ENCODE measurements around the gene ARHGAP28. TPM values are rescaled to one million over a fixed set of nuclear protein-coding genes. Genes with fewer than 3 reads are reported as not detected.

The ARHGAP28 gene
- polyA plus RNA-seq, 3 donors: not detected

GRCh38 chr18:6850396-6850795 lies 120.9 kb downstream of the ARHGAP28 start:
- H3K4me3 Mint-ChIP-seq: no peak overlapping the region
- H3K4me2 ChIP-seq (replicated peaks; ENCODE audit: extremely low read depth, low read length, poor library complexity, severe bottlenecking): no peak overlapping the region
- peaks cover 3 to 26% (median 18%) of the 10 kb centered on the region in 7 donors for H3K9me3 Mint-ChIP-seq
- 100% methylated on average over 1 of the region's 1 CpG for WGBS (ENCODE audit: insufficient coverage)
- no peaks in the 10 kb centered on the region for H3K36me3 Mint-ChIP-seq
- no peak overlapping the region for H3K4me3 ChIP-seq (replicated peaks in 1 of 3; ENCODE audit: low read depth in 2 of 3, low read length in 3 of 3)
- intact Hi-C loops (cut with micrococcal nuclease): no loop called here
- TF ChIP-seq CTCF (IDR thresholded peaks at IDR 0.05): no peak
- no peaks in the 10 kb centered on the region for H3K36me3 ChIP-seq (replicated peaks in 1 of 2; ENCODE audit: control insufficient read depth in 1 of 2, insufficient read depth in 2 of 2, low read length in 2 of 2)
- no peak overlapping the region for H2AFZ ChIP-seq (ENCODE audit: insufficient read depth, low read depth, low read length, poor library complexity, severe bottlenecking)
- no peaks in the 10 kb centered on the region for H3K4me1 Mint-ChIP-seq
- H3K27ac Mint-ChIP-seq: no peak overlapping the region
- H3K9me3 ChIP-seq (replicated peaks in 1 of 2; ENCODE audit: control insufficient read depth in 1 of 2, insufficient read depth in 1 of 2, low read length in 2 of 2): peaks cover 8 to 17% of the 10 kb centered on the region in 2 donors
- no peaks in the 10 kb centered on the region for H4K20me1 ChIP-seq (ENCODE audit: insufficient read depth, low read length)
- peaks cover 0 to 3% (median 0%) of the 10 kb centered on the region in 3 donors for H3K27me3 Mint-ChIP-seq (ENCODE audit: low read depth in 3 of 3)
- H3K4me1 ChIP-seq (ENCODE audit: control insufficient read depth in 1 of 2, insufficient read depth in 2 of 2, low read length in 2 of 2): no peaks in the 10 kb centered on the region
- no peaks in the 10 kb centered on the region for H3K79me2 ChIP-seq (ENCODE audit: insufficient read depth, low read length)
- no peak overlapping the region for H3K27ac ChIP-seq (ENCODE audit: low read depth in 1 of 2, low read length in 2 of 2)
- H3K27me3 ChIP-seq (ENCODE audit: control insufficient read depth in 2 of 2, insufficient read depth in 2 of 2, low read length in 2 of 2): no peaks in the 10 kb centered on the region
- H3K9ac ChIP-seq (ENCODE audit: insufficient read depth, low read length, poor library complexity, severe bottlenecking): no peak overlapping the region
- DNase-seq: no peak

- peaks cover 2 to 23% (median 21%) of the 10 kb centered on the region in 7 donors for H3K9me3 Mint-ChIP-seq
- no peak overlapping the region for H3K4me3 Mint-ChIP-seq
- H3K9ac ChIP-seq (ENCODE audit: insufficient read depth, low read length, poor library complexity, severe bottlenecking): no peak overlapping the region
- H3K4me2 ChIP-seq (replicated peaks; ENCODE audit: extremely low read depth, low read length, poor library complexity, severe bottlenecking): no peak overlapping the region
- H3K27ac Mint-ChIP-seq: no peak overlapping the region
- peaks cover 0 to 3% (median 0%) of the 10 kb centered on the region in 3 donors for H3K27me3 Mint-ChIP-seq (ENCODE audit: low read depth in 3 of 3)
- H2AFZ ChIP-seq (ENCODE audit: insufficient read depth, low read depth, low read length, poor library complexity, severe bottlenecking): no peak overlapping the region
- no peak overlapping the region for H3K4me3 ChIP-seq (replicated peaks in 1 of 3; ENCODE audit: low read depth in 2 of 3, low read length in 3 of 3)
- no peaks in the 10 kb centered on the region for H3K4me1 Mint-ChIP-seq
- no CpG with 5 or more reads among the region's 2 CpGs for WGBS (ENCODE audit: insufficient coverage)
- H3K79me2 ChIP-seq (ENCODE audit: insufficient read depth, low read length): no peaks in the 10 kb centered on the region
- H3K27ac ChIP-seq (ENCODE audit: low read depth in 1 of 2, low read length in 2 of 2): no peak overlapping the region
- no peaks in the 10 kb centered on the region for H3K4me1 ChIP-seq (ENCODE audit: control insufficient read depth in 1 of 2, insufficient read depth in 2 of 2, low read length in 2 of 2)
- no peak for DNase-seq
- H3K9me3 ChIP-seq (replicated peaks in 1 of 2; ENCODE audit: control insufficient read depth in 1 of 2, insufficient read depth in 1 of 2, low read length in 2 of 2): peaks cover 13 to 21% of the 10 kb centered on the region in 2 donors
- intact Hi-C loops (cut with micrococcal nuclease): no loop called here
- no peaks in the 10 kb centered on the region for H3K36me3 ChIP-seq (replicated peaks in 1 of 2; ENCODE audit: control insufficient read depth in 1 of 2, insufficient read depth in 2 of 2, low read length in 2 of 2)
- no peaks in the 10 kb centered on the region for H4K20me1 ChIP-seq (ENCODE audit: insufficient read depth, low read length)
- no peaks in the 10 kb centered on the region for H3K27me3 ChIP-seq (ENCODE audit: control insufficient read depth in 2 of 2, insufficient read depth in 2 of 2, low read length in 2 of 2)
- H3K36me3 Mint-ChIP-seq: no peaks in the 10 kb centered on the region
- TF ChIP-seq CTCF (IDR thresholded peaks at IDR 0.05): no peak
Observed at GRCh38 chr18:6851480-6851879, 122.0 kb downstream of the ARHGAP28 start.
